ENCODE results near the gene CHL1. TPM values are rescaled to one million over a fixed set of nuclear protein-coding genes. Genes with fewer than 3 reads are reported as not detected.
A peak's percentile ranks its signal among the peaks of the same experiment; 100 is the strongest.

Gene CHL1
- total RNA-seq, 1 experiment from 2014 or later = not detected

GRCh38 chr3:207973-208372 lies 11.4 kb downstream of the CHL1 start:
- Histone ChIP-seq H3K9me3 (no peaks in the 10 kb centered on the region), H3K27me3 (no peaks in the 10 kb centered on the region), H3K4me3 (no peak overlapping the region), H3K36me3 (no peaks in the 10 kb centered on the region)
- no peak for DNase-seq

GRCh38 chr3:210669-211068 lies 14.1 kb downstream of the CHL1 start:
- no peaks in the 10 kb centered on the region for H3K9me3 ChIP-seq

GRCh38 chr3:212432-212831 lies 15.9 kb downstream of the CHL1 start:
- DNase-seq = no peak
- no peak overlapping the region for H3K4me3 ChIP-seq
- no peaks in the 10 kb centered on the region for H3K27me3 ChIP-seq
- H3K9me3 ChIP-seq = no peaks in the 10 kb centered on the region
- no peaks in the 10 kb centered on the region for H3K36me3 ChIP-seq

More at GRCh38 chr3:210669-211068, 14.1 kb downstream of the CHL1 start:
- Histone ChIP-seq H3K27me3 (no peaks in the 10 kb centered on the region), H3K36me3 (no peaks in the 10 kb centered on the region), H3K4me3 (no peak overlapping the region)
- DNase-seq = no peak

GRCh38 chr3:217099-217813 lies 20.7 kb downstream of the CHL1 start:
- Histone ChIP-seq H3K9me3 (no peaks in the 10 kb centered on the region), H3K36me3 (no peaks in the 10 kb centered on the region), H3K4me3 (no peak overlapping the region), H3K27me3 (no peaks in the 10 kb centered on the region)
- DNase-seq = no peak

GRCh38 chr3:217948-218347 lies 21.4 kb downstream of the CHL1 start:
- Histone ChIP-seq H3K4me3 (no peak overlapping the region), H3K27me3 (no peaks in the 10 kb centered on the region), H3K9me3 (no peaks in the 10 kb centered on the region), H3K36me3 (no peaks in the 10 kb centered on the region)
- DNase-seq = no peak

- H3K9me3 ChIP-seq = no peaks in the 10 kb centered on the region
- no peak for DNase-seq
- no peaks in the 10 kb centered on the region for H3K36me3 ChIP-seq
- H3K4me3 ChIP-seq = no peak overlapping the region
- no peaks in the 10 kb centered on the region for H3K27me3 ChIP-seq
These were observed 32.0 kb downstream of the CHL1 start for GRCh38 chr3:228442-229182.

- Histone ChIP-seq H3K27me3 (no peaks in the 10 kb centered on the region), H3K9me3 (no peaks in the 10 kb centered on the region), H3K36me3 (no peaks in the 10 kb centered on the region), H3K4me3 (no peak overlapping the region)
- DNase-seq = no peak
These were observed 32.7 kb downstream of the CHL1 start for GRCh38 chr3:229183-229661.

- no peak overlapping the region for H3K4me3 ChIP-seq
- H3K36me3 ChIP-seq = no peaks in the 10 kb centered on the region
- no peak for DNase-seq
- H3K9me3 ChIP-seq = no peaks in the 10 kb centered on the region
- H3K27me3 ChIP-seq = no peaks in the 10 kb centered on the region
These were observed 40.3 kb downstream of the CHL1 start for GRCh38 chr3:236881-237280.

GRCh38 chr3:242602-243355 lies 46.2 kb downstream of the CHL1 start:
- Histone ChIP-seq H3K9me3 (no peaks in the 10 kb centered on the region), H3K27me3 (no peaks in the 10 kb centered on the region), H3K36me3 (no peaks in the 10 kb centered on the region), H3K4me3 (no peak overlapping the region)
- no peak for DNase-seq

- H3K27me3 ChIP-seq = no peaks in the 10 kb centered on the region
- no peak overlapping the region for H3K4me3 ChIP-seq
- peak; percentile 44 for DNase-seq
- no peaks in the 10 kb centered on the region for H3K36me3 ChIP-seq
- H3K9me3 ChIP-seq = no peaks in the 10 kb centered on the region
These were observed 46.8 kb downstream of the CHL1 start for GRCh38 chr3:243356-243725.

GRCh38 chr3:244041-244440 lies 47.5 kb downstream of the CHL1 start:
- H3K9me3 ChIP-seq = no peaks in the 10 kb centered on the region
- no peaks in the 10 kb centered on the region for H3K27me3 ChIP-seq
- H3K36me3 ChIP-seq = no peaks in the 10 kb centered on the region
- no peak for DNase-seq
- H3K4me3 ChIP-seq = no peak overlapping the region

GRCh38 chr3:247916-248315 lies 51.4 kb downstream of the CHL1 start:
- Histone ChIP-seq H3K9me3 (no peaks in the 10 kb centered on the region), H3K4me3 (no peak overlapping the region), H3K27me3 (no peaks in the 10 kb centered on the region), H3K36me3 (no peaks in the 10 kb centered on the region)
- DNase-seq = no peak

- no peaks in the 10 kb centered on the region for H3K27me3 ChIP-seq
- no peak for DNase-seq
- H3K4me3 ChIP-seq = no peak overlapping the region
- no peaks in the 10 kb centered on the region for H3K9me3 ChIP-seq
- no peaks in the 10 kb centered on the region for H3K36me3 ChIP-seq
These were observed 52.4 kb downstream of the CHL1 start for GRCh38 chr3:248864-249520.

- H3K9me3 ChIP-seq = no peaks in the 10 kb centered on the region
- H3K4me3 ChIP-seq = no peak overlapping the region
- no peak for DNase-seq
- H3K36me3 ChIP-seq = no peaks in the 10 kb centered on the region
- no peaks in the 10 kb centered on the region for H3K27me3 ChIP-seq
These were observed 53.2 kb downstream of the CHL1 start for GRCh38 chr3:249587-250262.

GRCh38 chr3:256501-256900 lies 59.9 kb downstream of the CHL1 start:
- H3K36me3 ChIP-seq = no peaks in the 10 kb centered on the region
- H3K9me3 ChIP-seq = no peaks in the 10 kb centered on the region
- H3K27me3 ChIP-seq = no peaks in the 10 kb centered on the region
- peak; percentile 15 for DNase-seq
- H3K4me3 ChIP-seq = no peak overlapping the region

GRCh38 chr3:257826-258225 lies 61.3 kb downstream of the CHL1 start:
- H3K9me3 ChIP-seq = no peaks in the 10 kb centered on the region
- no peaks in the 10 kb centered on the region for H3K36me3 ChIP-seq
- no peak for DNase-seq
- H3K27me3 ChIP-seq = no peaks in the 10 kb centered on the region
- H3K4me3 ChIP-seq = no peak overlapping the region
